PC-3 (cell line): ENCODE results near the gene KRTAP12-4. TPM values are rescaled to one million over a fixed set of nuclear protein-coding genes. Genes with fewer than 3 reads are reported as not detected.
"Not testable (repeated sequence)": the region's sequence is repeated elsewhere in the genome, so short reads cannot be mapped to it uniquely, and the experiment has no call there.

Experiments
- ATAC-seq: fragments of 200-7000 bp; cut with Tn5 transposase; 2 replicates; pipeline ENCODE4 v1.9.1; 2020; ENCODE audit warnings: mild to moderate bottlenecking, moderate library complexity
- BruUV-seq: library from RNA; stranded (reverse); fragments of 400-500 nt; replicated peaks from 2 replicates; lab custom pipeline; 2021; lab: Mats Ljungman, UMichigan
- CTCF ChIA-PET: fragments of 300-600 bp; sonication (Branson Sonifier 250); formaldehyde crosslinking; loops from one replicate; lab custom pipeline; 2022; ENCODE audit warnings: antibody characterized with exemption; lab: Charles Lee
- POLR2A ChIA-PET: fragments of 300-600 bp; sonication (Branson Sonifier 250); formaldehyde crosslinking; loops from one replicate; lab custom pipeline; 2022; ENCODE audit warnings: antibody characterized with exemption; ENCODE audit not compliant: unreplicated experiment; lab: Charles Lee
- DNase-seq: peaks from one replicate; pipeline ENCODE4 v3.0.0-alpha.2; 2015
- H2AFZ ChIP-seq: fragments of 300-600 bp; sonication (generic); 2 replicates; pipeline ENCODE4 v1.6.0; 2016; ENCODE audit warnings: antibody characterized with exemption, low read length
- H3F3A ChIP-seq: fragments of 300-600 bp; sonication (generic); one replicate; pipeline ENCODE4 v1.6.0; 2017; ENCODE audit warnings: antibody characterized with exemption, low read length, control low read depth, mild to moderate bottlenecking; ENCODE audit not compliant: unreplicated experiment
- H3K27ac ChIP-seq: fragments of 300-600 bp; sonication (generic); 2 replicates; pipeline ENCODE4 v1.5.1; 2016; ENCODE audit warnings: mild to moderate bottlenecking, low read length
- H3K27me3 ChIP-seq: fragments of 300-600 bp; sonication (generic); 2 replicates; pipeline ENCODE4 v1.6.1; 2016; ENCODE audit warnings: low read length, mixed read lengths
- H3K36me3 ChIP-seq: fragments of 300-600 bp; sonication (generic); 2 replicates; pipeline ENCODE4 v1.6.1; 2016; ENCODE audit warnings: low read depth, mixed run types, low read length, mixed read lengths
- H3K4me1 ChIP-seq: fragments of 300-600 bp; sonication (generic); 2 replicates; pipeline ENCODE4 v1.5.1; 2016; ENCODE audit warnings: low read length; ENCODE audit not compliant: insufficient read depth
- H3K4me2 ChIP-seq: fragments of 300-600 bp; sonication (generic); 2 replicates; pipeline ENCODE4 v1.6.0; 2016; ENCODE audit warnings: low read length
- H3K4me3 ChIP-seq: fragments of 300-600 bp; sonication (generic); 2 replicates; pipeline ENCODE4 v1.5.1; 2016; ENCODE audit warnings: mild to moderate bottlenecking, low read length, mixed read lengths
- H3K79me2 ChIP-seq: fragments of 300-600 bp; sonication (generic); 2 replicates; pipeline ENCODE4 v1.6.1; 2017; ENCODE audit warnings: low read length, mixed read lengths
- H3K9ac ChIP-seq: fragments of 300-600 bp; sonication (generic); 2 replicates; pipeline ENCODE4 v1.6.0; 2016; ENCODE audit warnings: mild to moderate bottlenecking, low read length
- H3K9me2 ChIP-seq: fragments of 300-600 bp; sonication (generic); replicated peaks from 2 replicates; pipeline ENCODE4 v1.6.1; 2016; ENCODE audit warnings: mixed run types, low read length, mixed read lengths
- H3K9me3 ChIP-seq: fragments of 300-600 bp; sonication (generic); 2 replicates; pipeline ENCODE4 v1.6.1; 2016; ENCODE audit warnings: low read length, mixed read lengths
- H4K20me1 ChIP-seq: fragments of 300-600 bp; sonication (generic); 2 replicates; pipeline ENCODE4 v1.6.1; 2016; ENCODE audit warnings: low read length, mixed read lengths
- EZH2 ChIP-seq: fragments of 300-600 bp; sonication (generic); IDR thresholded peaks from one replicate; pipeline ENCODE4 v1.6.1; 2017; ENCODE audit warnings: antibody characterized with exemption, mild to moderate bottlenecking, low read length; ENCODE audit not compliant: unreplicated experiment
- EZH2phosphoT487 ChIP-seq: fragments of 300-600 bp; sonication (generic); IDR thresholded peaks from 2 replicates; pipeline ENCODE4 v1.6.1; 2018; ENCODE audit warnings: mild to moderate bottlenecking, antibody characterized with exemption, low read length, borderline replicate concordance
- intact Hi-C: fragments of 100-400 bp; cut with micrococcal nuclease; formaldehyde crosslinking; loops from 2 replicates; pipeline ENCODE4 v1.9.0; 2023
- total RNA-seq: library from RNA; depleted of rRNA; stranded (reverse); fragments of >200 nt; gene quantifications from 2 replicates; pipeline ENCODE4 v1.2.3, GENCODE V29; 2014
- TF ChIP-seq, protein P1 (sequence below): fragments of 300-600 bp; sonication (generic); conservative IDR thresholded peaks from 2 replicates; pipeline ENCODE4 v1.5.1; 2017; ENCODE audit warnings: antibody characterized with exemption, low read depth, mild to moderate bottlenecking, low read length

The KRTAP12-4 gene
- total RNA-seq, 1 experiment from 2014 or later: not detected

- no peak for DNase-seq
- peaks cover 17% of the 10 kb centered on the region for H3K9me3 ChIP-seq
- intact Hi-C loops: no loop called here
- no peaks in the 10 kb centered on the region for H3K9me2 ChIP-seq
- H3K9ac ChIP-seq: no peak overlapping the region
- no peaks in the 10 kb centered on the region for H3K36me3 ChIP-seq
- no peak overlapping the region for H3K4me2 ChIP-seq
- BruUV-seq: no TSS peak
- ATAC-seq: no peak
- no peak overlapping the region for H2AFZ ChIP-seq
- no peaks in the 10 kb centered on the region for H3K79me2 ChIP-seq
- no peaks in the 10 kb centered on the region for H3K4me1 ChIP-seq
- H3K27ac ChIP-seq: no peak overlapping the region
- no peak for TF ChIP-seq EZH2
- TF ChIP-seq, protein P1, sequence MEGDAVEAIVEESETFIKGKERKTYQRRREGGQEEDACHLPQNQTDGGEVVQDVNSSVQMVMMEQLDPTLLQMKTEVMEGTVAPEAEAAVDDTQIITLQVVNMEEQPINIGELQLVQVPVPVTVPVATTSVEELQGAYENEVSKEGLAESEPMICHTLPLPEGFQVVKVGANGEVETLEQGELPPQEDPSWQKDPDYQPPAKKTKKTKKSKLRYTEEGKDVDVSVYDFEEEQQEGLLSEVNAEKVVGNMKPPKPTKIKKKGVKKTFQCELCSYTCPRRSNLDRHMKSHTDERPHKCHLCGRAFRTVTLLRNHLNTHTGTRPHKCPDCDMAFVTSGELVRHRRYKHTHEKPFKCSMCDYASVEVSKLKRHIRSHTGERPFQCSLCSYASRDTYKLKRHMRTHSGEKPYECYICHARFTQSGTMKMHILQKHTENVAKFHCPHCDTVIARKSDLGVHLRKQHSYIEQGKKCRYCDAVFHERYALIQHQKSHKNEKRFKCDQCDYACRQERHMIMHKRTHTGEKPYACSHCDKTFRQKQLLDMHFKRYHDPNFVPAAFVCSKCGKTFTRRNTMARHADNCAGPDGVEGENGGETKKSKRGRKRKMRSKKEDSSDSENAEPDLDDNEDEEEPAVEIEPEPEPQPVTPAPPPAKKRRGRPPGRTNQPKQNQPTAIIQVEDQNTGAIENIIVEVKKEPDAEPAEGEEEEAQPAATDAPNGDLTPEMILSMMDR: no peak
- H3K4me3 ChIP-seq: no peak overlapping the region
- H3K27me3 ChIP-seq: no peaks in the 10 kb centered on the region
- no peaks in the 10 kb centered on the region for H4K20me1 ChIP-seq
- ChIA-PET CTCF (no interaction called here), POLR2A (interaction anchor here (0.8 kb wide), 1 partner anchor 139 kb away, joined by 5 read pairs; no protein-coding TSS in a partner anchor)
- H3F3A ChIP-seq: no peaks in the 10 kb centered on the region
Observed at GRCh38 chr21:44691686-44692085, 37.2 kb upstream of the KRTAP12-4 start.

DNA sequence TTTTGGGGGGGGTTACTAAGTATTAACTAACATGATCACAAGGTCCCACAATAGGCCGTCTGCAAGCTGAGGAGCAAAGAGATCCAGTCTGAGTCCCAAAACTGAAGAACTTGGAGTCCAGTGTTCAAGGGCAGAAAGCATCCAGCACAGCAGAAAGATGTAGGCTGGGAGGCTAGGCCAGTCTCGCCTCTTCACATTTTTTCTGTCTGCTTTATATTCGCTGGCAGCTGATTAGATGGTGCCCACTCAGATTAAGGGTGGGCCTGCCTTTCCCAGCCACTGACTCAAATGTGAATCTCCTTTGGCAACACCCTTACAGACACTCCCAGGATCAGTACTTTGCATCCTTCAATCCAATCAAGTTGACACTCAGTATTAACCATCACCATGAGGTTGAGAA is 35.3 kb upstream of the KRTAP12-4 start:
- H3K27ac ChIP-seq, H3K4me1 ChIP-seq, H3F3A ChIP-seq, H3K9ac ChIP-seq, H3K27me3 ChIP-seq, POLR2A ChIA-PET, DNase-seq, CTCF ChIA-PET, H3K4me3 ChIP-seq, H3K79me2 ChIP-seq, H3K9me2 ChIP-seq, intact Hi-C loops, BruUV-seq, ATAC-seq, H2AFZ ChIP-seq, H4K20me1 ChIP-seq, H3K4me2 ChIP-seq, H3K36me3 ChIP-seq: not testable (repeated sequence)
- peaks cover 17% of the 10 kb centered on the region for H3K9me3 ChIP-seq

DNA sequence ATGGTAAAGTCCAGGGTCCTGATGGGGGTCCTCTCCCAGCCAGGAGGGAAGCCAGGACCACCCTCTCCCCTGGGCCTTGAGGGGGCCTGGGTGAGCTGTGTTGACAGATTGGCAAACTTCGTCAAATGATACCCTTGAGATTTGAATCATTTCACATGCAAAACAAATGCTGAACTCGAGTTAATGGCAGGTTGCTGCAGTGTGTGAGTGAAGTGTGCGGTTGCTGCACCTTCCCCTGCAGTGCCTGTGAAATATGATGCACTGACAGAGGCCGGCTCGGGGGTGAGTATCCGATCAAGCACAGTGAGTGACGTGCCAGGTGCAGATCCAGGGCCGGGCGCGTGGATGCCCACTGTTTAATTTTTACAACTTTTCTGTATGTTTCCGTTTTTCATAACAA is 33.2 kb upstream of the KRTAP12-4 start:
- no peak for DNase-seq
- no peaks in the 10 kb centered on the region for H3K27me3 ChIP-seq
- BruUV-seq: no TSS peak
- H3K36me3 ChIP-seq: no peaks in the 10 kb centered on the region
- no peaks in the 10 kb centered on the region for H4K20me1 ChIP-seq
- H3K4me3 ChIP-seq: no peak overlapping the region
- H3K9me2 ChIP-seq: no peaks in the 10 kb centered on the region
- no peak overlapping the region for H3K9ac ChIP-seq
- no peaks in the 10 kb centered on the region for H3K79me2 ChIP-seq
- TF ChIP-seq EZH2phosphoT487: no peak
- TF ChIP-seq, protein P1: no peak
- H3K4me1 ChIP-seq: no peaks in the 10 kb centered on the region
- H3K4me2 ChIP-seq: no peak overlapping the region
- CTCF ChIA-PET: no interaction called here
- no peak for ATAC-seq
- intact Hi-C loops: no loop called here
- no peak overlapping the region for H2AFZ ChIP-seq
- H3K9me3 ChIP-seq: peaks cover 1% of the 10 kb centered on the region; the same call in 1 of the 2 replicates
- H3K27ac ChIP-seq: no peak overlapping the region
- POLR2A ChIA-PET: no interaction called here
- no peaks in the 10 kb centered on the region for H3F3A ChIP-seq
